ENCODE measurements around the gene RBBP8NL. TPM values are rescaled to one million over a fixed set of nuclear protein-coding genes. Genes with fewer than 3 reads are reported as not detected.
A peak's percentile ranks its signal among the peaks of the same experiment; 100 is the strongest.

RBBP8NL gene
- total RNA-seq, 1 experiment from 2014 or later: not detected

DNA sequence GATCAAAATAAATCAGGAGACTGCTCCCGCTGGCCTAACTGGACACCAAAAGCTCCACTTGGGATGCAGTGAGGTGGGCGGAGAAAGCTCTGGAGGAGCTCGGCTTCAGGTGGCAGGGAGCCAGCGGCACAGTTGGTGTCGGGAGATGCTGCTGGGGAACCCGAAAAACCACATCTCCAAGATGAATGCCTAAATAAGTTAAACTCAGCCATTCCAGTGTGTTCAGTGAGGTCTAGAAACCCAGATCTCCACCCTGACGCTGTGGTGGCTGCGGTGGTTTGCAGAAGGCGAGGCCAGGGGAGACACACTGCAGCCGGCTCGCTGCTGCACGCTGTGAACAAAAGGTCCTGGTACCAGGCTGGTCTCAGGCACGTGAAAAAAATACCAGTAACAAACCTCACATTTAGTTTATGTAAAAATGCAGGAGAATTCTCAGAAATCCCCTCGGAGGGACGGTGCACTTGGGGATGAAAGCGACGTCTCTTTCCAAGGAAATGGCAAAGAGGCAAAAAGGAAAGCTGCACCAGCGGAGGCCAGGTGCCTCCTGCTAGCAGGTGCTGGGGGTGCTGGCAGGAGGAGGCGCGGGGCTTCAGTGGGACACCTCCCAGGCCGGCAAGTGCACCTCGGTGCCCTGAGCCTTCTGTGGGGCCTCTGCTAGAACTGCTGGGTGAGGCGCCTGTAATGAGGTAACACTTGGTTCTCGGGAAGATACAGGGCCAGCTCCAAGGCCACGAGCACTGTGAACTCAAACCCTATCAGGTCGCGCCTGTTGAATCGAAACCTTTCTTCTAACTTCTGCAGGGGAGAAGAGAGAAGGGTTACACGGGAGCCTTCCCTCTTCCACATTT lies 36.8 kb downstream of the RBBP8NL start:
- no peak for DNase-seq (ENCODE audit: low read depth)
- in situ Hi-C loops (cut with HindIII; ENCODE audit: low pct_unique_long_range_greater_than_20kb, low sequenced_read_pairs): no loop called here

DNA sequence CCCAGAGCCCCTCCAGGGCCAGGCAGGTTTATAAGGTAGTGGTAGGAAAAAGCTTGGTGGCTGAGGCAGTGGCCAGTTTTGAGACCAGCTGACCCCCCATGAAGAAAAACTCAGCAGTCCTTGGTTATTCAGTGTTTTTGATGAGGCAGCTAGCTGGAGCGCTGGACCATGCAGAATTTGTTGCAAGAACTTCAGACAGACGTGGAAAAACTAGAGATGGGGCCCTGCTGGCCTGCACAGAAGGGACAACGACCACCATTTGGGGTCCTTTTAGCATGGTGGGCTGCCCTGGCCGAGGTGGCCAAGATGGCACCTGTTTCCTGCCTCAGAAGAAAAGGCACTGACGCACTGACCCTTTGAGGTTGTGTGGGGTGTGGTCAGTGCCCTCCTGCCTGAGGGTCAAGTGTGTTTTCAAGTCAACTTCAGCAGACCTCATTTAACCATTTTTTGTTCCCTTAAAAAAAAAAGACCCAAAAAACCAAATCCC lies 37.7 kb downstream of the RBBP8NL start:
- DNase-seq (ENCODE audit: low read depth): no peak
- in situ Hi-C loops (cut with HindIII; ENCODE audit: low pct_unique_long_range_greater_than_20kb, low sequenced_read_pairs): no loop called here

DNA sequence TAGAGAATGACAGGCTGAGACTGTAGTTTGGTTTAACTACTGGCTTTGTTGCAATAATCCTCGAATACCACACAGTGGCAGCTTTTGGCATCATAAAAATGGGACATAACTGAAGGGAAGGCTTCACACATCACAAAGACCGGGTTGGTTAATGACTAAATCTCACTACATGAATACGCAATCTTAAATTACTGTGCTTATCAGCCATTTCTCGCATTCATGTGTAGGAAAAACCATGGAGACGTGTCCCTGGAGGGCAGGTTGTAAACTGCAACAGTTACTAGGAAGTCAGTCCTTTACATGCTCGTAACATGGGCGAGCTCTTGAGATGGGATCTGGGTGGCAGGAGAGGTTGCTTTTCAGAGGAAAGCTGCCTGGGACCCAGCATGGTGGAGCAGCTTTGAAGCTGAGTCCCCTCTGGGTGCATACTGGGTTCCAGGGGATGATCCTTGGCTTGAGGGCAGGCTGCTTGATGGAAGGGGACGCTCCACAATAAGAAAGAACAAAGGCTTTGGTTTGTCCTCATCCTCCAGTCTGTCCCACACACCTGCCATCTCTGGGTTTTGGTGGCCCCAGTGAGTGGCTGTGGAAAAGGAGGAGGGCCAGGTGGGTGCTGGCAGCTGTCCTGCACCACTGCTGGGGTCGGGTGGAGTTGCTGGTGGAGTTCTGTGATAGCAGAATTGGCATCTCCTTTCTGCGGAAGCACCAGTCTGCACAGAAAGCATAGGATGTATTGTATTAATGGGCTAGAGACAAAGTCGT lies 38.3 kb downstream of the RBBP8NL start:
- DNase-seq (ENCODE audit: low read depth): no peak
- in situ Hi-C loops (cut with HindIII; ENCODE audit: low pct_unique_long_range_greater_than_20kb, low sequenced_read_pairs): no loop called here

DNA sequence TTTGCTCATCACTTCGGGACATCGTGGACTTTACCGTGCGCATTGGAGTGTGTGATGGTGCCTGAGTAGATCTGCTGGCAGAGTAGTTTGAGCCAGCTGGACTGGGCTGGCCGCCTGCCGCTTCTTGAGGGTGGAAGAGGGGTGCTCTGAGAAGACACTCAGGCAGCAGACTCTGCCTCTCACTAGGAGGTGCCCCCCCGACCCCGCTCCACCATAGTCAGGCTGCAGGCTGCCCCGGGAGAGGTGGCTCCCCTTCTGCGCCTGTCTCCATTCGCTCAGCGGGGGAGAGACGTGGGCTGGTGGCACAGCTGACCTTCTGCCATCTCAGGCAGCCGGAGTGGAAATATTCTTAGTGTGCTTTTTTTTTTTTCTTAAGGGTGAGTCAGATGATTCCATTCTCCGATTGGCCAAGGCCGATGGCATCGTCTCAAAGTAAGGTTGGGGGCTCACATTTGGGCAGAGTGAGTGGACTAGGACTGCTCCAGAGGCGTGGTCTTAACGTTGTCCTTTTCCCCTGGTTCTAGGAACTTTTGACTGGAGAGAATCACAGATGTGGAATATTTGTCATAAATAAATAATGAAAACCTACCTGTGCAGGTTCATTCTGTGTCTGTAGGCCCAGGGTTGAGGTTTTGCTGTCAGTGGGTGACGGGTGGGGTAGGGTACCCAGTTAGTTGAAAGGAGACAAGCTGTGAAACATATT lies 39.3 kb downstream of the RBBP8NL start:
- in situ Hi-C loops (cut with HindIII; ENCODE audit: low pct_unique_long_range_greater_than_20kb, low sequenced_read_pairs): no loop called here
- DNase-seq (ENCODE audit: low read depth): no peak

DNA sequence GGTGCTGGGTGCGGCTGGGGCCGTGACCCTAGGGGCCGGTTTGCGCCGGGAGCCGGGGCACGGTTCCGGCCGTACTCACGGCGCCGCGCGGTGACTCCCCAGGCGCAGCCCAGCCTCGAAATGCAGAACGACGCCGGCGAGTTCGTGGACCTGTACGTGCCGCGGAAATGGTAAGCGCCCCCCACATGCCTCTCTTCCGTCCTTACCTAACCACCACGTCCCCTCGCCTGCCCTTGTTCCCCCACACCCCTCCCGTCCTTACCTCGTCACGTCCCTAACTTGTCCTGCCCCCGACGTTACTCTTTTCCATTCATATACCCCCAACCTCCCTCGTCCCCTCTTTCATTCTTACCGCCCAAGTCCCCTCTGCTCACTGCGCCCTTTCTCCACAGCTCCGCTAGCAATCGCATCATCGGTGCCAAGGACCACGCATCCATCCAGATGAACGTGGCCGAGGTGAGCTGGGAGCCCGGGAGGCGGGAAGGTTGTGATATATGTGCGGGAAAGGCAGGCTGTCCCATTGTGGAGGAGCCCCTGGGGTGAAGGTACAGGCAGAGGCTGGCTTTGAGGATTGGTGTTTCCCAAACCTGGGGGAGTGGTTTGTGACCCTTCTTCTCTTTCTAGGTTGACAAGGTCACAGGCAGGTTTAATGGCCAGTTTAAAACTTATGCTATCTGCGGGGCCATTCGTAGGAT lies 40.0 kb downstream of the RBBP8NL start:
- no peak for DNase-seq (ENCODE audit: low read depth)
- in situ Hi-C loops (cut with HindIII; ENCODE audit: low pct_unique_long_range_greater_than_20kb, low sequenced_read_pairs): no loop called here

DNA sequence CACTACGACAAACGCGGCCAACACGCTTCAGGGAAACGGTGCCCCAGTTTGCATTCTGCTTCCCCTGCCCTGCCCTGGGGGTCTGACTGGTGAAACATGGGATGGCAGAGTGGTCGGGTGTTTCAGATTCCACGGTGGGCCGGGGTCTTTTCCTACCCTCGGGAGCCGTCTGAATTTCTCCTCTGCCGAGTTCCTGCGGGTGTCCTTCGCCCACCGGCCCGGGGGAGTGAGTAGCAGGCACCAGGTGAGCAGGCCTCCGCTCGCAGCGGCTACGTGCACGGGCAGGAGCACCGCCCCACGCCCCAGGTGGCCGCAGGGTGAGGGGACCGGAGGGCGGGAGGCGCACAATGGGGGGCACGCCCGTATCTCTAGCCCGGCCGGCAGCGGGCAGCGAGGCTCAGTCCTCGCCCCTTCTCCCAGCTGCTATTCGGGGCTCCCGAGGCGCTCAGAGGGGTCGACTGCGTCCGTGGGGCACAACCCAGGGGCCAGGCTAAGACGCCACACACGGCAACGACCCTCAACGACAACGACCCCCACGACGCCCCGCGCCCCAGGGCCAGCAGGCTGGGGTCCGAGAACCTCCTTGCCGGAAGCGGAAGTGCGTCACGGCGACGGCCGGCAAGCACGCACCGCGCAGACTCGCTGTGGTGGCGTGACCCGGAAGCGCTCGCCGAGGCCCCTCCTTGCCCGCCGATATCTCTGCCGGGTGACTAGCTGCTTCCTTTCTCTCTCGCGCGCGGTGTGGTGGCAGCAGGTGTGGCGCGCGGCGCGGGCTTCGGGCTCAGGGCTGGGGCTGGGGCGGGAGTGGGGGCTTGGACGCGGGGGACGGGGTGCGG lies 40.7 kb downstream of the RBBP8NL start, which contains the start of gene RPS21:
RPS21 (plus strand) TSS at position 721 of the 836 bp plus-strand sequence. CDS start 236 bp downstream, outside the sequence.
- peak; percentile 87 for DNase-seq (ENCODE audit: low read depth)
- in situ Hi-C loops (cut with HindIII; ENCODE audit: low pct_unique_long_range_greater_than_20kb, low sequenced_read_pairs): no loop called here

DNA sequence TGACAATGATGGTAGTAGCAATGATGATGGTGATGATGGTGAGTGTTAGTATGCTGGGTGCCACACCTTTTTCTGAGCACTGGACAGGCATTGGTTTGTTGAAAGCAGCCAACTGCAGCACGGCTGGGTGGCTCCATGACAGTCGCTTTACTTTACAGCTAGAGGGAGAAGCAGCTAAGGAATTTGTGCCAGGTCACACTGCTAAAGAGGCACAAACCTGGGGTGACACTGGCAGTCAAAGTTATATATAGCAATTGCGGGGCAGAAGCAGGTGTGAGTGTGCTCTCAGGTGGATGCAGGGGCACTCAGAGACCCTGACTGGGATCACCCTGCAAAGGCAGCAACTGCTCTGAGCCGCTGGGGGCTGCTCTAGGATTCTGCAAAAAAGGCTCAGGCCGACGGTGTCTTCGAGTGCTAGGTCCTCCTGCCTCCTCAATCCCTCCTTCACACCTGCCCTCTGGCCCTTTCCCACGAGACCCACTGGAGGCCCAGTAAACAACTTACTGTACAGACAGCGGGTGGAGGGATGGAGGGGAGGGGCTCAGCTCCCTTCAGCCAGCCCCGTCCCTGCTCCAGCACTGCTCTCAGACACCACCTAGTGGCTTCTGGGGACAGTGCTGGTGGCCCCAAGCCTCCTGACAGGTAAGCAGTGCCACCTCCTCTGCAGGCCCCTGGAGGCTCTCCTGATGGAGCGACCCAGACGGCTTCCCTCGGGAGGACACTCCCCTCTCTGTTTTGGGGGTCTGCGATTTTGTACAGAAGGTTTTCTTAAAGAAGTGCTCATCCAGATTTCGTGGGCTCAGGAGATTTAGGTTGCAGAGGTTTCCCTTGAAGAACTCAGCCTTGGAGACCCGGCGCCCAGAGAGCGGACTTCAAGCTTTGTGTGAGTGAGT lies 44.8 kb downstream of the RBBP8NL start:
- peak; percentile 77 for DNase-seq (ENCODE audit: low read depth)
- in situ Hi-C loops (cut with HindIII; ENCODE audit: low pct_unique_long_range_greater_than_20kb, low sequenced_read_pairs): no loop called here

DNA sequence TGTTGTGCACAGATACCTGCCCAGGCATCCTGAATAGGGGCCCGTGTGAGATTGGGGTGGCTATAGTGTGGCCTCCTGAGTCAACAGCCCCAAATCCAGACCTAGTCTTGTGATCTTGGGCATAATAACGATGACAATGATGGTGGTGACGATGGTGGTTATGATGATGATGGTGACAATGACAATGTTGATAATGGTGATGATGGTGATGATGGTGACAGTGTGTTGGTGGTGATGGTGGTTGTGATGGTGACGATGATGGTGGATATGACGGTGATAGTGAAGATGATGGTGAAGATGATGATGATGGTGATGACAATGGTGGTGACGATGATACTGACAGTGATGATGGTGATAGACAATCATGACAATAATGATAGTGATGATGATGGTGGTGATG lies 45.5 kb downstream of the RBBP8NL start:
- no peak for DNase-seq (ENCODE audit: low read depth)
- in situ Hi-C loops (cut with HindIII; ENCODE audit: low pct_unique_long_range_greater_than_20kb, low sequenced_read_pairs): no loop called here

DNA sequence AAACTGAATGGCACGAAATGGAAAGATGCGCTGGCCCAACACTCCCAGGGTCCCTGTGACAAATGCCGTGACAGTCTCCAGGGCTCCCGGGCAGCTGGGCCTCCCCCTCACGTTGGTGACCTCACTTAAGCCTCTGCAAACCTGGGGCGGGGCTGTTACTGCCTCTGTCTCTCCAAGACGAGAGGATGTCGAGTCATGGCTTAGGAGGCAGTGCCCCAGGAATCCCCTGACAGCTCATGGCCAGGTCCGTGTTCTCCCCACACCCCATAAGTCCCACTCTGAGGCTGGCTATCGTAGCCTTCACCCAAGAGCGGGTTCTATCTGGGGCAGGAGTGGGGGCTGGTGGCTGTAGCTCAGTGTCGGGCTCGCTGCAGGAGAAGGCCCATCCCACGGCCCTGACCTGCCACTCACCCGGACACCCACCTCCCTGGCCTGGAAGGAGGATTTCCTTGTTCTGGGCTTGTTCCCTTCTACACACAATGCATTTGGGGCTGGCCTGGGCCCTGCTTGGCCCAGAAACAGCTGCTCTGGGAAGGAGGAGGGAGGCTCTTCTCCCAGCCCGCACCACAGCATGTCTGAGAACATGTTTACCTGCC lies 46.0 kb downstream of the RBBP8NL start:
- peak; percentile 77 for DNase-seq (ENCODE audit: low read depth)
- in situ Hi-C loops (cut with HindIII; ENCODE audit: low pct_unique_long_range_greater_than_20kb, low sequenced_read_pairs): no loop called here

DNA sequence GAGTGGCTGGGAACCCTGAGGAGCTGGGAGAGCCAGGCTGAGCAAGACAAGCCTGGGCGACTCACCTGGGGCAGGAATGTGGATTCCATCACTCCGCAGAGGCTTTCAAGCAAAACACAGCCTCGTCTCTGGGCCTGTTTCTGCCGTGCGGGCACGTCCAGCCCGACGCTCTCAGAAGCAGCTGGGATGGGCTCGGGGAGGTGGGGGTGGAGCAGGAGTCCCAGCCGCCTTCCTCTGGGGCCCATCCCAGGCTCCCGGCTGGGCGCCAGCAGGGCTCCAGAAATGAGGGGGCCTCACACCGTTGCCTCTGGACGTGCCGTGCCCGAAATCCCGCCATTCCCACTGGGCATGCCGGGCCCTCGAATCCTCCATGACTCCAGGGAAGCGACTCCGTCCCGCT lies 49.1 kb downstream of the RBBP8NL start:
- in situ Hi-C loops (cut with HindIII; ENCODE audit: low pct_unique_long_range_greater_than_20kb, low sequenced_read_pairs): no loop called here
- peak; percentile 35 for DNase-seq (ENCODE audit: low read depth)

DNA sequence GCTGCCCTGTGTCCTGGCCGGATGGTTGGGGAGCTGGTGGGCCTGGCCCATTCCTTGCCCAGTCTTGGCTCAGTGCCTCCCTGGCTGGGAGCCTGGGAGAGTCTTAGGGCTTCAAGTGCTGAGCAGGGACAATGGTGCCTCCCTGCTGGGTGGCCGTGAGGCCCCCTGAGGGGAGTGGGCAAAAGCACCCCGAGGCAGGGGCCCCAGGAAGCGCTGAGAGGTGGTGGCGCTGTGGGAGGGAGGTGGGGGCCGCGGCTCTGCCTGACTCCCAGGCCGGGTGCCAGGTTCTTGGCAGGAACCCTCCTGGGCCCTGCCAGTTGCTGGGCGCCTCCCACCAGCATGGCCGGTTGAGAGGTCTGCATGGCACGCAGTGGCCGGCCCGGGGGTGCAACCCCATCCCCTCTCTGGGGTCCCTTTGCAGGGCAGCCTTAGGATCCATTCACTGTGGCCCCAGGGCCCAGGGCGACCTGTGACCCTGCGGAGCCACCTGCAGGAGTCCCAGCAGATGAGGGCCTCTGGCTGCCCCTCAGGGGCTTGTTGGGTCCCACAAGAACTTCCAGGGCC lies 49.6 kb downstream of the RBBP8NL start:
- in situ Hi-C loops (cut with HindIII; ENCODE audit: low pct_unique_long_range_greater_than_20kb, low sequenced_read_pairs): no loop called here
- no peak for DNase-seq (ENCODE audit: low read depth)

DNA sequence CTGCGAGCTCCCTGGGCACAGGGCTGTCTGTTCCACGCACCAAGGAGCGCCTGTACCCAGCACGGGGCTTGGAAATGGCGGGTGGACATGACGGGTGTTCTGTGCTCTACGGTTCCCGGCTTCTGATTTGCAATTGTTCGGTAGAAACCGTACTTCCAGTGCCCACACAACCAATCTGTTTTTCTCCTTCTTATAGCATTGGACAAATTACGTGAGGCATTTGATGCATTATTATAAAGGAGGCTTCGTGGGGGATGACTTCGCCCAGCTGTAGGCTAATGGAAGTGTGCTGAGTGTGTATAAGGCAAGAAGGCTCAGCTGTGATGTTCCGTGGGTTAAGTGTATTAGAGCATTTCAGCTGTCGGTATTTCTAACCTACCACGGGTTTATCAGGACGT lies 50.3 kb downstream of the RBBP8NL start:
- in situ Hi-C loops (cut with HindIII; ENCODE audit: low pct_unique_long_range_greater_than_20kb, low sequenced_read_pairs): no loop called here
- DNase-seq (ENCODE audit: low read depth): no peak

DNA sequence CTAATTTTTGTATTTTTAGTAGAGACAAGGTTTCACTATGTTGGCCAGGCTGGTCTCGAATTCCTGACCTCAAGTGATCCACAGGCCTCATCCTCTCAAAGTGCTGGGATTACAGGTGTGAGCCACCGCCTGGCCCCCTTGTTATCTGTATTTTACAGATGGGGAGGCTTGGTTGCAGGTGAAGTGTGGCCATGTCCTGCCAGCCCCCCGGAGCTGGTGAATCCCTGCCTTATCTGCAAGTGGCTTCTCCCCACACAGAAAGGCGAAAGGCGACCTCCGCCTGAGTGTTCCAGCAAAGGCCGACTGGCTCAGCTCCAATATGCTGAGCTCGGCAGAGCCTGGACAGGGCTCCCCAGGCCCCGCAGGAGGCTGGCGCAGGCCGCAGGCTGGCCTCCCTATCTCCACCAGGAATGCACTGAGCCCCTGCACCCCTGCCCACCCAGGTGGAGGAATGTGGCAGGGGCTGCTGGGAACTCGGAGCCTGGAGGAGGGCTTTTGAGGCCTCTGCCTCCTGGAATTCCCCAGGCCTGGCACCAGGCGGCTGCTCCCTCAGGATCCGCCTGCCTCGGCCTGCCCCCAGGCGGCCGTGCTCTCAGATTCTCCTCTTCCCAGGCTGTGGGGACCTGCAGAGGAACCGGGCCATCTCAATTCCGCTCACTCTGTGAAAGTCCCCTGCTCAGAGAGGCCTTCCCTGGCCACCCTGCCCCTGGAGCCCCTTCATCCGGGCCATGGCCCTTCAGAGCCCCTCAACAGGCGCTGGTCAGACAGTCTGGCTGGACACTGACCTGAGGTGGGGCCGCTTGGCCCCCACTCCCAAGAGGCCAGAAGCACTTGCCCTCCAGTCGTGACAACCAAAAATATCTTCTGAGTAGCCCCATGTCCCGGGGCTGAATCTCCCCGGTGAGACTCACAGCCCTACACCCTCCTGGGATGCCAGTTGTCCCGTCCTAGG lies 51.0 kb downstream of the RBBP8NL start:
- DNase-seq (ENCODE audit: low read depth): no peak

DNA sequence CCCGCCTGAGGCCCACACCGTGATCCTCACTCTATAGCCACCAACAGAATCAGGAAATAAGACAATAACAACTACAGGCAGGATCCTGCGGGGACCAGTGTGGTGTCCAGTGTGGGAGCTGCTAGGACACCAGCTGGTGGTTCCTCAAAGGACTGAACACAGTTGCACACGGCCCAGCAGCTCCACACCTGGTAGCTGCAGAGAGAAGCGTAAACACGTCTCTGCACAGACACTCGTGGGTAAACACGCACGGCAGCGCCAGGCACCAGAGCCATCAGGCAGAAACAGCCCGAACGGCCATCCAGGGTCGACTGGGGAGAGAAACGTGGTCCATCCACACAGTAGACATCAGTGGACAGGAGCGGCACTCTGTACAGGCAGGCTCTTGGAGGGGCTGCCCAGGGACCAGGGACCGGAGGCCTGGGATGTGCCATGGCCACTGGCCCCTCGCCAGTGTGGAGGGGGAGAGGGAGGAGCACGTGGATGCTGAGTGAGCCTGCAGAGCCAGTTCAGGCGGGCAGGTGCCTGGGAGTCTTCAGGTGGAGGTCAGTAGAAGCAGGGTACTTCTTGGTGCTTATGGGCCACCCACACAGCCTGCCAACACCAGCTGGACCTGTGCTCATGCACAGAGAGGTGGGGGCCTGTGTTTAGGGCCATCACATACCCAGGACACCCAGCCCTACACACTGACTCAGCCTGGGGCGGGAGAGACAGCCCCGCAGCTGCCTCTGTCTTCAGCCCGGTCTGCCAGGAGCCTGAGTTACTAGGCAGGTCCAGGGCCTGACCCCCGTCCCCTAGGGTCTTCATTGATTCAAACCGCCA lies 52.8 kb downstream of the RBBP8NL start:
- in situ Hi-C loops (cut with HindIII; ENCODE audit: low pct_unique_long_range_greater_than_20kb, low sequenced_read_pairs): no loop called here
- no peak for DNase-seq (ENCODE audit: low read depth)

More for the DNA sequence above, 51.0 kb downstream of the RBBP8NL start:
- in situ Hi-C loops (cut with HindIII; ENCODE audit: low pct_unique_long_range_greater_than_20kb, low sequenced_read_pairs): no loop called here

Measured in Caki2 (cell line).